Prostate gland (tissue), 2 donors: Measurements from ENCODE around the gene CLDND2.

Source experiments
- POLR2A ChIP-seq: fragments of 450-650 bp; IDR thresholded peaks from one replicate; pipeline ENCODE4 v1.6.1; 2016; ENCODE audit warnings: antibody characterized with exemption, mild to moderate bottlenecking
- POLR2AphosphoS5 ChIP-seq: sonication (generic); formaldehyde crosslinking; IDR thresholded peaks from one replicate; pipeline ENCODE4 v1.6.1; 2017; ENCODE audit warnings: antibody characterized with exemption
- TF ChIP-seq, protein P1 (sequence below), 4 experiments: fragments of 200-600 bp in 2 of 4; fragments of 450-650 bp in 2 of 4; sonication (generic) in 2 of 4; IDR thresholded peaks; 1 replicate in 3 of 4; 2 replicates in 1 of 4; pipeline ENCODE4 v1.5.1; 2016 to 2019; ENCODE audit warnings: antibody characterized with exemption in 4 of 4, mild to moderate bottlenecking in 2 of 4, moderate library complexity in 2 of 4

DNA sequence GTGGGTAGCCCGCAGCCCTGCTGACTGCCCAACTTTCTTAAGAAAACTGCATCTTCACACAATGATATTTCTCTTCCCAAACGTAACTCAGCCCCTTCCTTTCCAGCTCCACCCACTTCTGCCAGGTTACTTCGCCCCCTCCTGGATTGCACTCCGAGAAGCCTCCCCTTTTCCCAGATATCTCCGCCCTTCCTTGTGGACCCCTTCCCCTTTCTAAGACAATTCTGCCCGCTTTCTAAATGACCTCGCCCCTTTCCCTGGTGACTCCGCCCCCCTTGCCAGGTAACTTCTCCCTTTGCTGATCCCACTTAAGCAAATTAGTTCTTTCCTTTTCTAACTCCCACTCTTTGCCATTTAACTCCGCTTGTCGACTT, 29.5 kb downstream of the CLDND2 start:
- TF ChIP-seq POLR2A (no peak), POLR2AphosphoS5 (no peak)
- TF ChIP-seq, protein P1, sequence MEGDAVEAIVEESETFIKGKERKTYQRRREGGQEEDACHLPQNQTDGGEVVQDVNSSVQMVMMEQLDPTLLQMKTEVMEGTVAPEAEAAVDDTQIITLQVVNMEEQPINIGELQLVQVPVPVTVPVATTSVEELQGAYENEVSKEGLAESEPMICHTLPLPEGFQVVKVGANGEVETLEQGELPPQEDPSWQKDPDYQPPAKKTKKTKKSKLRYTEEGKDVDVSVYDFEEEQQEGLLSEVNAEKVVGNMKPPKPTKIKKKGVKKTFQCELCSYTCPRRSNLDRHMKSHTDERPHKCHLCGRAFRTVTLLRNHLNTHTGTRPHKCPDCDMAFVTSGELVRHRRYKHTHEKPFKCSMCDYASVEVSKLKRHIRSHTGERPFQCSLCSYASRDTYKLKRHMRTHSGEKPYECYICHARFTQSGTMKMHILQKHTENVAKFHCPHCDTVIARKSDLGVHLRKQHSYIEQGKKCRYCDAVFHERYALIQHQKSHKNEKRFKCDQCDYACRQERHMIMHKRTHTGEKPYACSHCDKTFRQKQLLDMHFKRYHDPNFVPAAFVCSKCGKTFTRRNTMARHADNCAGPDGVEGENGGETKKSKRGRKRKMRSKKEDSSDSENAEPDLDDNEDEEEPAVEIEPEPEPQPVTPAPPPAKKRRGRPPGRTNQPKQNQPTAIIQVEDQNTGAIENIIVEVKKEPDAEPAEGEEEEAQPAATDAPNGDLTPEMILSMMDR (IDR thresholded peaks at IDR 0.05): no peak
